HG03139 (cell line): ENCODE measurements around the gene IFIT1.
"Not testable (repeated sequence)": the region's sequence is repeated elsewhere in the genome, so short reads cannot be mapped to it uniquely, and the experiment has no call there.

Experiments used
- ATAC-seq: cut with Tn5 transposase; IDR thresholded peaks from one replicate; pipeline ENCODE4 v1.9.1; 2021; ENCODE audit not compliant: unreplicated experiment

Gene IFIT1

DNA sequence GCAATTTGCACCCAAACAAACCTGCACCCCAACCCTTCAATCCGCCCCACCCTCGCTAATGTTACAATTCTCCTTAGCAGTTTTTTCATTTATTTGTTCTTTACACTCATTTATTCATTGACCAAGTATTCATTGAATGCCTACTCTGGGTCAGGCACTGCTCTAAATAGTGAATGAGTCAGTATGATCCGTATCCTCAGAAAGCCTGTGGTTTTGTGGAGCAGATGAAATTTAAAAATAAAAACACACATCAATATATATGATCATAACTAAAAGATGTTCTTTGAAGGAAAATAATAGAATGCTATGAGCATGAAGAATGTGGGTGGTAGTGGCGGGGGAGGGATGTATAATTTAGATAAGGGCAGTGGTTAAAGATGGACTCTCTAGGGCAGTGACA, 35.2 kb downstream of the IFIT1 start:
- no peak for ATAC-seq

GRCh38 chr10:89428877-89429276, 36.5 kb downstream of the IFIT1 start:
- ATAC-seq: no peak

DNA sequence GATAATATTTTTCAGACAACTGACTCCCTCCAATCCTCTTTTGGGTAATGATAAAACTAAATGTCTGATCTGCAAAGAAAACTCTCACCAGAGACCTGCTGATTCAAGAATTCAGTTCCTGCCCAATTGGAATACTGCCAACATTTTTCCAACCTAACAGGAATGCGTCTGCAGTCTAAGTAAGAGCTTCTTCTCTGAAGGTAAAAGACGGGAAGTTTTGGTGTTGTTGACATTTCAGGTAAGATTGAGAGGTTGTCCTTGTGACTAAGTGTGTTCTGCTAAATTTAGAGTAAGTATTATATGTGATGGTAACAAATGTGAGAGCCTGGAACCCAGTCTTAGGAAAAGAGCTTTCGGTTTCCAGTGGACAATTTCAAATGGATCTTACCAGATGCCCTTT, 39.6 kb downstream of the IFIT1 start:
- no peak for ATAC-seq

DNA sequence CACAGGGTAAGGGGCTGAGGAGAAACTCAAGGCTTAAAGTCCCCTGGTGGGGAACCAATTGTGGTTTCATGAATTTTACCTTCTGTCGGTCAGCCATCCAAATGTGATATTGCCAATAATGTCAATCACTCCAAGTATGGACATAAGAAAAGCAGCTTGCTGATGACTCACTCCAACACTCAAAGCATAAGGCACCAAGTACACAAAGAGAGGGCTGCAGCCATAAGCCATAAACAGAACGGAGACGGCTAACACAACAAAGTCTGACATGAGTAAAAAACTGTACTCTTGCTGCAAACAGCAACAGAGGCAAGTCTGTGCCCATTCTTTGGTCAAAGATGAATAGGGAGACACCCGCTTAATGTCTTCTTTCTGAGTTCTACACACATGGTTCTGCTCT, 46.1 kb downstream of the IFIT1 start:
- no peak for ATAC-seq

- no peak for ATAC-seq
Measured at GRCh38 chr10:89440226-89441009, 48.0 kb downstream of the IFIT1 start.

DNA sequence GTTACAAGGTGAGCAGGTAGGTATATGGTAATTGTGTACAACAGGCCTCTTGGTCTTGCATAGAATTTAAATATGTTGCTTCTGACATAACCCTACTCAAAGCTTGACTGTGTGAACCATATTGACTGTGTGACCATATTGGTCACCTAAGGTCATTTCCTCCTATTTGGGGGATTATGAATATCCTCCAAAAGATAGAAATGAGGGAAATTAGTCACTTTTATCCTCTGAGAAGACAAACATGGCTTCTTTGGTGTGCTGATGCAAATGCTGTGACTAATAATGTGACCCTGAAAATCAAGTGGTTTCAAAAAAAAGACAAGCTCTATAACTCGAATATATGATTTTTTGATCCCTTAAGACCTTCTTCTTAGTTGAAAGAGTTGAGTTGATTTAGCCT, 49.9 kb downstream of the IFIT1 start:
- ATAC-seq: no peak

- ATAC-seq: not testable (repeated sequence)
Measured at GRCh38 chr10:89444819-89445218, 52.4 kb downstream of the IFIT1 start.

GRCh38 chr10:89450901-89451300, 58.5 kb downstream of the IFIT1 start:
- no peak for ATAC-seq

DNA sequence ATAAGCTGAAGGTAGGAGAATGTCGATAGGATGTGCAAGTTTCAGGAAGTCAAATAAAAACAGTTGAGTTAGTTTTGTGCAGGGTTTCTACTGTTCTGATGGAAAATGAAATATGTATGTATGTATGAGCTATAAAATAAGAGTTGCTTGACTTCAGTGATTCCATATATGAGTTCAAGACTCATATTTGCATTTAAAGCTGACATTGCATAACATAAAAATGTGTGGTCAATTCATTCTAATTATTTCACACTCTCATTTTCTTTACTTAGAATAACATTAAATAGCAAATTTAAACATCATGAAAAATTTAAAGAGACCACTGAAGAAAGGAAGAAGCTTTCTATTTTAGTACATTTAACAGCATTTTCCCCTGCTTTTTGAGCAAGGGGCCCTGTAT, 59.8 kb downstream of the IFIT1 start:
- no peak for ATAC-seq

- no peak for ATAC-seq
Measured at GRCh38 chr10:89454561-89455347, 62.3 kb downstream of the IFIT1 start.
